T-cell (primary cell): Measurements from ENCODE around the gene KMT2E. TPM values are rescaled to one million over a fixed set of nuclear protein-coding genes. Genes with fewer than 3 reads are reported as not detected.

Source experiments
- ATAC-seq, 4 experiments: fragments of 200-7000 bp in 3 of 4; fragments of 150-1000 bp in 1 of 4; cut with Tn5 transposase; replicated peaks in 1 of 4; 1 replicate in 3 of 4; 2 replicates in 1 of 4; pipeline ENCODE4 v1.10.0; 2021; ENCODE audit warnings: moderate library complexity in 3 of 4, mild to moderate bottlenecking in 2 of 4, moderate number of reproducible peaks in 1 of 4
- CTCF ChIA-PET, 2 donors: fragments of 300-600 bp; sonication (Branson Sonifier 250); formaldehyde crosslinking; loops; one replicate each; lab custom pipeline; 2022; ENCODE audit warnings: antibody characterized with exemption in 2 of 2; lab: Charles Lee
- POLR2A ChIA-PET, 2 donors: fragments of 300-600 bp; sonication (Branson Sonifier 250); formaldehyde crosslinking; loops; one replicate each; lab custom pipeline; 2022; ENCODE audit warnings: antibody characterized with exemption in 2 of 2; lab: Charles Lee
- DNase-seq, 35 experiments: peaks; one replicate each; pipeline versions ENCODE4 v3.0.0 to v3.0.0-alpha.2; 2013 to 2023
- H3K27ac ChIP-seq: one replicate; pipeline ENCODE4 v1.5.1; 2013; ENCODE audit warnings: low read length
- H3K27me3 ChIP-seq, 2 experiments: replicated peaks in 1 of 2; 1 replicate in 1 of 2; 2 replicates in 1 of 2; pipeline versions ENCODE4 v1.6.1 to v1.7.0; 2013; ENCODE audit warnings: low read length in 1 of 2, mixed read lengths in 1 of 2; ENCODE audit not compliant: control insufficient read depth in 2 of 2, insufficient read depth in 2 of 2; ENCODE audit errors: extremely low read depth in 1 of 2
- H3K36me3 ChIP-seq, 2 donors: 1 replicate in 1 of 2; 2 replicates in 1 of 2; pipeline versions ENCODE4 v1.6.1 to v1.7.0; 2013; ENCODE audit warnings: low read length in 1 of 2; ENCODE audit not compliant: control insufficient read depth in 2 of 2, insufficient read depth in 1 of 2; ENCODE audit errors: extremely low read depth in 1 of 2
- H3K4me1 ChIP-seq, 2 experiments: 1 replicate in 1 of 2; 2 replicates in 1 of 2; pipeline versions ENCODE4 v1.6.1 to v1.7.0; 2013; ENCODE audit warnings: low read length in 2 of 2, mixed read lengths in 1 of 2; ENCODE audit not compliant: insufficient read depth in 2 of 2, control insufficient read depth in 1 of 2; ENCODE audit errors: extremely low read depth in 1 of 2
- H3K4me3 ChIP-seq, 2 donors: 1 replicate in 1 of 2; 2 replicates in 1 of 2; pipeline versions ENCODE4 v1.5.1 to v1.7.0; 2013; ENCODE audit warnings: mild to moderate bottlenecking in 2 of 2, low read length in 1 of 2, moderate library complexity in 1 of 2; ENCODE audit not compliant: control insufficient read depth in 1 of 2; ENCODE audit errors: extremely low read depth in 1 of 2
- H3K9me3 ChIP-seq: 2 replicates; pipeline ENCODE4 v1.7.0; 2013
- H3K27ac Mint-ChIP-seq, 2 donors: one replicate each; pipeline ENCODE4 v1.8.0; 2020 to 2021; ENCODE audit warnings: mild to moderate bottlenecking in 2 of 2, mixed read lengths in 2 of 2
- H3K27me3 Mint-ChIP-seq, 2 donors: one replicate each; pipeline ENCODE4 v1.8.0; 2021 to 2022; ENCODE audit warnings: mixed read lengths in 2 of 2
- H3K36me3 Mint-ChIP-seq: one replicate; pipeline ENCODE4 v1.8.0; 2021; ENCODE audit warnings: mixed read lengths
- H3K4me1 Mint-ChIP-seq, 3 donors: one replicate each; pipeline ENCODE4 v1.8.0; 2020 to 2022; ENCODE audit warnings: mixed read lengths in 3 of 3, mild to moderate bottlenecking in 1 of 3
- H3K4me3 Mint-ChIP-seq, 3 donors: one replicate each; pipeline ENCODE4 v1.8.0; 2020 to 2022; ENCODE audit warnings: mild to moderate bottlenecking in 3 of 3, mixed read lengths in 3 of 3, moderate library complexity in 3 of 3
- H3K9me3 Mint-ChIP-seq, 3 donors: one replicate each; pipeline ENCODE4 v1.8.0; 2020 to 2022; ENCODE audit warnings: mixed read lengths in 3 of 3
- WGBS: methylation state at CpG from one replicate; pipeline ENCODE4 v1.1.5; 2013; ENCODE audit warnings: missing lambda C conversion rate; ENCODE audit not compliant: insufficient coverage; 5-methylcytosine and 5-hydroxymethylcytosine counted together
- total RNA-seq, 35 experiments: library from RNA in 6 of 35; stranded (reverse) in 6 of 35; fragments of 120-200 nt in 1 of 35; gene quantifications; one replicate each; pipeline versions ENCODE4 v1.2.1 to v1.2.4 and lab custom pipeline; 2013 to 2026

KMT2E gene
- total RNA-seq, 5 donors from 2014 or later (not counting 1 experiment from before 2014, with no cell fraction given), result 164 to 260 (median 169) TPM

GRCh38 chr7:105107458-105107857 lies 93.5 kb downstream of the KMT2E start:
- Histone ChIP-seq H3K27me3 (no peaks in the 10 kb centered on the region), H3K4me3 (no peak overlapping the region), H3K27ac (no peak overlapping the region), H3K4me1 (no peaks in the 10 kb centered on the region), H3K36me3 (peaks cover 20 to 87% of the 10 kb centered on the region in 2 donors), H3K9me3 (no peaks in the 10 kb centered on the region)
- H3K4me1 Mint-ChIP-seq, result peaks cover 12 to 28% (median 12%) of the 10 kb centered on the region in 3 donors
- WGBS, result 94% methylated on average over 5 of the region's 9 CpGs
- peak overlapping the region in 1 of 2 donors; percentile 48 for H3K27ac Mint-ChIP-seq
- DNase-seq, result no peak
- no peak for ATAC-seq
- ChIA-PET CTCF (no interaction called here), POLR2A (no interaction called here)
- H3K9me3 Mint-ChIP-seq, result no peaks in the 10 kb centered on the region
- no peaks in the 10 kb centered on the region for H3K27me3 Mint-ChIP-seq
- no peak overlapping the region for H3K4me3 Mint-ChIP-seq
- peaks cover 67% of the 10 kb centered on the region for H3K36me3 Mint-ChIP-seq

GRCh38 chr7:105112440-105113418 lies 98.7 kb downstream of the KMT2E start:
- Mint-ChIP-seq H3K4me3 (no peak overlapping the region), H3K27ac (peak overlapping the region; percentile 67 to 77)

GRCh38 chr7:105118612-105119600 lies 104.9 kb downstream of the KMT2E start:
- H3K4me3 Mint-ChIP-seq, result peak overlapping the region in 1 of 3 donors; percentile 33
- Histone ChIP-seq H3K4me1 (peaks cover 6 to 8% of the 10 kb centered on the region in 2 experiments), H3K4me3 (no peak overlapping the region), H3K27me3 (no peaks in the 10 kb centered on the region), H3K9me3 (no peaks in the 10 kb centered on the region), H3K27ac (peak overlapping the region; percentile 13), H3K36me3 (peaks cover 0 to 54% of the 10 kb centered on the region in 2 donors)
- peaks cover 23 to 45% (median 35%) of the 10 kb centered on the region in 3 donors for H3K4me1 Mint-ChIP-seq
- peaks cover 0 to 5% (median 0%) of the 10 kb centered on the region in 3 donors for H3K9me3 Mint-ChIP-seq
- H3K27ac Mint-ChIP-seq, result peak overlapping the region; percentile 84 to 86
- ChIA-PET POLR2A (interaction anchor here (0.5 to 0.6 kb wide), 4 partner anchors 58 to 929 kb away, joined by 3 to 5 read pairs (median 4); no protein-coding TSS in a partner anchor), CTCF (no interaction called here)
- ATAC-seq (peak; percentile 49 to 73 (median 62)), DNase-seq (peak in 4 of 35 experiments; percentile 8 to 13 (median 10))
- peaks cover 44% of the 10 kb centered on the region for H3K36me3 Mint-ChIP-seq
- no peaks in the 10 kb centered on the region for H3K27me3 Mint-ChIP-seq
- 88% methylated on average over 3 of the region's 9 CpGs for WGBS

More at GRCh38 chr7:105112440-105113418, 98.7 kb downstream of the KMT2E start:
- Histone ChIP-seq H3K4me1 (no peaks in the 10 kb centered on the region), H3K27me3 (no peaks in the 10 kb centered on the region), H3K4me3 (no peak overlapping the region), H3K9me3 (no peaks in the 10 kb centered on the region), H3K36me3 (peaks cover 25 to 83% of the 10 kb centered on the region in 2 donors), H3K27ac (no peak overlapping the region)
- 97% methylated on average over 11 of the region's 11 CpGs for WGBS
- Mint-ChIP-seq H3K27me3 (no peaks in the 10 kb centered on the region), H3K36me3 (peaks cover 68% of the 10 kb centered on the region), H3K4me1 (peaks cover 7 to 8% (median 8%) of the 10 kb centered on the region in 3 donors), H3K9me3 (peaks cover 0 to 5% (median 0%) of the 10 kb centered on the region in 3 donors)
- no peak for DNase-seq
- ChIA-PET POLR2A (interaction anchor here in 1 of 2 donors (0.7 kb wide), 1 partner anchor 1531 kb away, joined by 4 read pairs; no protein-coding TSS in a partner anchor), CTCF (interaction anchor here in 1 of 2 donors (0.6 kb wide), 2 partner anchors 33 to 162 kb away, joined by 3 to 4 read pairs; no protein-coding TSS in a partner anchor)
- peak in 3 of 4 experiments; percentile 13 to 30 (median 18) for ATAC-seq

- no peaks in the 10 kb centered on the region for H3K9me3 ChIP-seq
- Mint-ChIP-seq H3K36me3 (peaks cover 43% of the 10 kb centered on the region), H3K27me3 (no peaks in the 10 kb centered on the region), H3K9me3 (no peaks in the 10 kb centered on the region), H3K27ac (peak overlapping the region in 1 of 2 donors; percentile 40), H3K4me1 (peaks cover 23 to 50% (median 35%) of the 10 kb centered on the region in 3 donors), H3K4me3 (no peak overlapping the region)
- H3K4me1 ChIP-seq, result peaks cover 6 to 8% of the 10 kb centered on the region in 2 experiments
- ATAC-seq, result no peak
- H3K36me3 ChIP-seq, result peaks cover 8 to 53% of the 10 kb centered on the region in 2 donors
- WGBS, result 96% methylated on average over 3 of the region's 8 CpGs
- H3K4me3 ChIP-seq, result no peak overlapping the region
- ChIA-PET POLR2A (no interaction called here), CTCF (interaction anchor here in 1 of 2 donors (0.9 kb wide), 1 partner anchor 230 kb away, joined by 3 read pairs; no protein-coding TSS in a partner anchor)
- DNase-seq, result no peak
- no peaks in the 10 kb centered on the region for H3K27me3 ChIP-seq
- H3K27ac ChIP-seq, result no peak overlapping the region
Measured at GRCh38 chr7:105122619-105123018, 108.6 kb downstream of the KMT2E start.

- ATAC-seq (no peak), DNase-seq (no peak)
- POLR2A ChIA-PET, result interaction anchor here in 1 of 2 donors (0.7 kb wide), 1 partner anchor 186 kb away, joined by 3 read pairs; no protein-coding TSS in a partner anchor
- H3K27me3 Mint-ChIP-seq, result no peaks in the 10 kb centered on the region
- H3K9me3 Mint-ChIP-seq, result no peaks in the 10 kb centered on the region
- Histone ChIP-seq H3K27ac (no peak overlapping the region), H3K4me3 (no peak overlapping the region), H3K4me1 (peaks cover 0 to 2% of the 10 kb centered on the region in 2 experiments), H3K27me3 (no peaks in the 10 kb centered on the region), H3K36me3 (peaks cover 8 to 63% of the 10 kb centered on the region in 2 donors), H3K9me3 (no peaks in the 10 kb centered on the region)
- H3K36me3 Mint-ChIP-seq, result peaks cover 45% of the 10 kb centered on the region
- WGBS, result 87% methylated on average over 12 of the region's 12 CpGs
- peaks cover 7 to 29% (median 18%) of the 10 kb centered on the region in 3 donors for H3K4me1 Mint-ChIP-seq
- no peak overlapping the region for H3K4me3 Mint-ChIP-seq
- no peak overlapping the region for H3K27ac Mint-ChIP-seq
- CTCF ChIA-PET, result no interaction called here
Measured at GRCh38 chr7:105125745-105126144, 111.7 kb downstream of the KMT2E start.
